IPS DF 4.7 (cell line): Measurements from ENCODE around the gene SREBF1.

Experiments
- DNase-seq: peaks from one replicate; pipeline ENCODE4 v3.0.0-alpha.2; 2013; ENCODE audit warnings: low spot score; ENCODE audit errors: extremely low read depth

The SREBF1 gene

GRCh38 chr17:17859909-17860765, 23.4 kb upstream of the SREBF1 start:
- DNase-seq = no peak

GRCh38 chr17:17857496-17857895, 20.7 kb upstream of the SREBF1 start:
- DNase-seq = no peak

- no peak for DNase-seq
Observed at GRCh38 chr17:17856386-17856785, 19.6 kb upstream of the SREBF1 start.

GRCh38 chr17:17855976-17856375, 19.2 kb upstream of the SREBF1 start:
- no peak for DNase-seq

- DNase-seq = no peak
Observed at GRCh38 chr17:17853811-17854447, 17.1 kb upstream of the SREBF1 start.

GRCh38 chr17:17852930-17853329, 16.1 kb upstream of the SREBF1 start:
- DNase-seq = no peak

- no peak for DNase-seq
Observed at GRCh38 chr17:17851103-17852002, 14.6 kb upstream of the SREBF1 start.

GRCh38 chr17:17849845-17850373, 13.1 kb upstream of the SREBF1 start:
- no peak for DNase-seq

- DNase-seq = no peak
Observed at GRCh38 chr17:17849147-17849820, 12.5 kb upstream of the SREBF1 start.

GRCh38 chr17:17848311-17849082, 11.7 kb upstream of the SREBF1 start:
- no peak for DNase-seq

GRCh38 chr17:17847726-17848125, 10.9 kb upstream of the SREBF1 start:
- no peak for DNase-seq

- no peak for DNase-seq
Observed at GRCh38 chr17:17847118-17847689, 10.4 kb upstream of the SREBF1 start.

GRCh38 chr17:17846645-17847044, 9.9 kb upstream of the SREBF1 start:
- DNase-seq = no peak

GRCh38 chr17:17846003-17846402, 9.2 kb upstream of the SREBF1 start:
- no peak for DNase-seq

GRCh38 chr17:17845046-17845775, 8.4 kb upstream of the SREBF1 start:
- no peak for DNase-seq

- no peak for DNase-seq
Observed at GRCh38 chr17:17844500-17844899, 7.7 kb upstream of the SREBF1 start.

- DNase-seq = no peak
Observed at GRCh38 chr17:17844079-17844478, 7.3 kb upstream of the SREBF1 start.

- no peak for DNase-seq
Observed at GRCh38 chr17:17843096-17843495, 6.3 kb upstream of the SREBF1 start.
